Mammary epithelial cell (primary cell): ENCODE measurements around the gene PEDS1.

Experiments
- CTCF ChIP-seq, 2 donors: IDR thresholded peaks in 1 of 2; conservative IDR thresholded peaks in 1 of 2; 2 replicates each; pipeline ENCODE4 v1.5.1; 2011 to 2012; ENCODE audit warnings: inconsistent platforms in 2 of 2, low read length in 2 of 2, mild to moderate bottlenecking in 2 of 2, control low read depth in 1 of 2, low read depth in 1 of 2; ENCODE audit not compliant: insufficient read depth in 1 of 2; ENCODE audit errors: extremely low read depth in 1 of 2
- EZH2 ChIP-seq: IDR thresholded peaks from 2 replicates; pipeline ENCODE4 v1.6.1; 2012; ENCODE audit warnings: low read length, inconsistent platforms, borderline replicate concordance

- no peak for TF ChIP-seq EZH2
- no peak for TF ChIP-seq CTCF (conservative IDR thresholded peaks at IDR 0.05 in 1 of 2, IDR thresholded peaks at IDR 0.05 in 1 of 2; ENCODE audit: extremely low read depth in 1 of 2, insufficient read depth in 1 of 2, low read depth in 1 of 2, low read length in 2 of 2)
These were observed 20.5 kb downstream of the PEDS1 start for GRCh38 chr20:50133041-50133440.
